ENCODE results near the gene KANSL1.

KANSL1 gene

DNA sequence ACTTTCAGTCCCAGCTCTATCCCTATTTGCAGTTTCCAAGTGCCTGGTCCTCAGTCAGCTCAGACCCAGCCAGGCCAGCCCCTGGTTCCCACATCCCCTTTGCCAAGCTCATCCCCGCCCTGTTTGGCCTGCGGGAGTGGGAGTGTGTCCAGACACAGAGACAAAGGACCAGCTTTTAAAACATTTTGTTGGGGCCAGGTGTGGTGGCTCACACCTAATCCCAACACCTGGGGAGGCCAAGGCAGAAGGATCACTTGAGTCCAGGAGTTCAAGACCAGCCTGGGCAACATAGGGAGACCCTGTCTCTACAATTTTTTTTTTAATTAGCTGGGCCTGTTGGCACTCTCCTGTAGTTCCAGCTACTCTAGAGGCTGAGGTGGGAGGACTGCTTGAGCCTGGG, 192.5 kb downstream of the KANSL1 start:
- DNase-seq (ENCODE audit: low read depth), result no peak

DNA sequence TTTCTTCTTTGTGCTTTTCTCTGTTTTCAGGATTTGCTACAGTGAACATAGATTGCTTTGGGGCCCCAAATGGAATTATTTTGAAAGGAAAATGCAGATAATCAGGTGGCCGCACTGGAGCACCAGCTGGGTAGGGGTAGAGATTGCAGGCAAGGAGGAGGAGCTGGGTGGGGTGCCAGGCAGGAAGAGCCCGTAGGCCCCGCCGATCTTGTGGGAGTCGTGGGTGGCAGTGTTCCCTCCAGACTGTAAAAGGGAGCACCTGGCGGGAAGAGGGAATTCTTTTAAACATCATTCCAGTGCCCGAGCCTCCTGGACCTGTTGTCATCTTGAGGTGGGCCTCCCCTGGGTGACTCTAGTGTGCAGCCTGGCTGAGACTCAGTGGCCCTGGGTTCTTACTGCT, 192.9 kb downstream of the KANSL1 start:
- no peak for DNase-seq (ENCODE audit: low read depth)

DNA sequence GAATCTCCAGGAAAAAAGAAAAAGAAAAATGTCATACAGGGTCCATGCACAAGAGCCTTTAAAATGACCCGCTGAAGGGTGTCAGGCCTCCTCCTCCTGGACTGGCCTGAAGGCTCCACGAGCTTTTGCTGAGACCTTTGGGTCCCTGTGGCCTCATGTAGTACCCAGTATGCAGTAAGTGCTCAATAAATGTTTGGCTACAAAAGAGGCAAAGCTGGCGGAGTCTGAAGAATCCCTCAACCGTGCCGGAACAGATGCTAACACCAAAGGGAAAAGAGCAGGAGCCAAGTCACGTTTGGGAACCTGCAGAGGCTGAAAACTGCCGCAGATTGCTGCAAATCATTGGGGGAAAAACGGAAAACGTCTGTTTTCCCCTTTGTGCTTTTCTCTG, 193.3 kb downstream of the KANSL1 start:
- no peak for DNase-seq (ENCODE audit: low read depth)

DNA sequence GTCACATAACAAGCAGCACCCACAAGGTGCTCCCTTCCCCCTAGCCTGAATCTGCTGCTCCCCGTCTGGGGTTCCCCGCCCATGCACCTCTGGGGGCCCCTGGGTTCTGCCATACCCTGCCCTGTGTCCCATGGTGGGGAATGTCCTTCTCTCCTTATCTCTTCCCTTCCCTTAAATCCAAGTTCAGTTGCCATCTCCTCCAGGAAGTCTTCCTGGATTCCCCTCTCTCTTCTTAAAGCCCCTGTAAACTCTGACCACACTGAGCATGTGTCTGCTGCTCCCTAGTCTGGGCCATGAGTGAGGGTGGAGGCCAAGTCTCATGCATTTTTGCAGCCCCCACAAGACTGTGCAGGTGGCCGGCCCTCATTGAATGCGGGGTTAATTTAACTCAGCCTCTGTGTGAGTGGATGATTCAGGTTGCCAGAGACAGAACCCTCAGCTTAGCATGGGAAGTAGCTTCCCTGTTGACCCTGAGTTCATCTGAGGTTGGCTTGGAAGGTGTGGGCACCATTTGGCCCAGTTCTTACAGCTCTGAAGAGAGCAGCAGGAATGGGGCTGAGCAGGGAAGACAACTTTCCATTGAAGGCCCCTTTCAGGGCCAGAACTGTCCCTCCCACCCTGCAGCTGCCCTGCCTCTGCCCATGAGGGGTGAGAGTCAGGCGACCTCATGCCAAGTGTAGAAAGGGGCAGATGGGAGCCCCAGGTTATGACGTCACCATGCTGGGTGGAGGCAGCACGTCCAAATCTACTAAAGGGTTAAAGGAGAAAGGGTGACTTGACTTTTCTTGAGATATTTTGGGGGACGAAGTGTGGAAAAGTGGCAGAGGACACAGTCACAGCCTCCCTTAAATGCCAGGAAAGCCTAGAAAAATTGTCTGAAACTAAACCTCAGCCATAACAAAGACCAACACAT, 194.0 kb downstream of the KANSL1 start, which contains the start of gene STH:
TSS of gene STH (plus strand) at position 264 of the 913 bp plus-strand sequence. CDS start at position 294, 30 bp downstream.
- no peak for DNase-seq (ENCODE audit: low read depth)

DNA sequence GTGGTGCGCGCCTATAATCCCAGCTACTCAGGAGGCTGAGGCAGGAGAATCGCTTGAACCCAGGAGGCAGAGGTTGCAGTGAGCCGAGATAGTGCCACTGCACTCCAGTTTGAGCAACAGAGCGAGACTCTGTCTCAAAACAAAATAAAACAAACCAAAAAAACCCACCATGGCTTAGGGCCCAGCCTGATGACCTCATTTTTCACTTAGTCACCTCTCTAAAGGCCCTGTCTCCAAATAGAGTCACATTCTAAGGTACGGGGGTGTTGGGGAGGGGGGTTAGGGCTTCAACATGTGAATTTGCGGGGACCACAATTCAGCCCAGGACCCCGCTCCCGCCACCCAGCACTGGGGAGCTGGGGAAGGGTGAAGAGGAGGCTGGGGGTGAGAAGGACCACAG, 195.6 kb downstream of the KANSL1 start:
- DNase-seq (ENCODE audit: low read depth), result peak; percentile 51

- DNase-seq (ENCODE audit: low read depth), result no peak
These were observed 196.1 kb downstream of the KANSL1 start for GRCh38 chr17:45997166-45997565.

DNA sequence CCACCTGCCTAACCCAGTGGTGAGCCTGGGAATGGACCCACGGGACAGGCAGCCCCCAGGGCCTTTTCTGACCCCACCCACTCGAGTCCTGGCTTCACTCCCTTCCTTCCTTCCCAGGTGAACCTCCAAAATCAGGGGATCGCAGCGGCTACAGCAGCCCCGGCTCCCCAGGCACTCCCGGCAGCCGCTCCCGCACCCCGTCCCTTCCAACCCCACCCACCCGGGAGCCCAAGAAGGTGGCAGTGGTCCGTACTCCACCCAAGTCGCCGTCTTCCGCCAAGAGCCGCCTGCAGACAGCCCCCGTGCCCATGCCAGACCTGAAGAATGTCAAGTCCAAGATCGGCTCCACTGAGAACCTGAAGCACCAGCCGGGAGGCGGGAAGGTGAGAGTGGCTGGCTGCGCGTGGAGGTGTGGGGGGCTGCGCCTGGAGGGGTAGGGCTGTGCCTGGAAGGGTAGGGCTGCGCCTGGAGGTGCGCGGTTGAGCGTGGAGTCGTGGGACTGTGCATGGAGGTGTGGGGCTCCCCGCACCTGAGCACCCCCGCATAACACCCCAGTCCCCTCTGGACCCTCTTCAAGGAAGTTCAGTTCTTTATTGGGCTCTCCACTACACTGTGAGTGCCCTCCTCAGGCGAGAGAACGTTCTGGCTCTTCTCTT, 196.8 kb downstream of the KANSL1 start:
- no peak for DNase-seq (ENCODE audit: low read depth)

- DNase-seq (ENCODE audit: low read depth), result no peak
These were observed 197.5 kb downstream of the KANSL1 start for GRCh38 chr17:45995627-45996270.

- DNase-seq (ENCODE audit: low read depth), result no peak
These were observed 198.2 kb downstream of the KANSL1 start for GRCh38 chr17:45994987-45995386.

DNA sequence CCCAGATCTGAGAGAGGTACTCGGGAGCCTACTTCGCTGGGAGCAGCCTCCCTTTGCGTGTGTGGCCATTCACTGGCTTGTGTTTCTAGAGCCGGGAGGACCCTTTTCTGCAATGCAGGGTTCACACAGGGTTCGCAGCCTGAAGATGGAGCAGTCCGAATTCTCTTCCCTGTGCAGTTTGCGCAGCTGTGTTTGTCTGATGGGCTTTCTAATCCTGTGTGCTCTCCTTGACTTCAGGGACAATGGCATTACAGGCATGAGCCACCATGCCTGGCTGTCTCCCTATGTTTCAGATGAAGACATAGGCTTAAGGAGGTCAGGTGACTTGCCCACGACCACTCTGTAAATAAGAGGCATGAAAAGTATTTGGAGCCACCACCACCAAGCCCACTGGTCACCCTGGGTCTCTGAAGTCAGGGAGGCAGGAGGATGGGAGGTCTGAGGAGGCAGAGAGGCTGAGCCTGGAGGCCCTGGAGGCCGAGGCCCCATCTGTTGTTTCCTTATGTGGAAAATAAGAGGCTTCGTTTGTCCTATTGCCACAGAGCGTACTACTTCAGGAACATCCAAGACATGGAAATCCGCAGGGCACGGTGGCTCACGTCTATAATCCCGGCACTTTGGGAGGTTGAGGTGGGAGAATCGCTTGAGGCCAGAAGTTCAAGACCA, 199.1 kb downstream of the KANSL1 start:
- no peak for DNase-seq (ENCODE audit: low read depth)

DNA sequence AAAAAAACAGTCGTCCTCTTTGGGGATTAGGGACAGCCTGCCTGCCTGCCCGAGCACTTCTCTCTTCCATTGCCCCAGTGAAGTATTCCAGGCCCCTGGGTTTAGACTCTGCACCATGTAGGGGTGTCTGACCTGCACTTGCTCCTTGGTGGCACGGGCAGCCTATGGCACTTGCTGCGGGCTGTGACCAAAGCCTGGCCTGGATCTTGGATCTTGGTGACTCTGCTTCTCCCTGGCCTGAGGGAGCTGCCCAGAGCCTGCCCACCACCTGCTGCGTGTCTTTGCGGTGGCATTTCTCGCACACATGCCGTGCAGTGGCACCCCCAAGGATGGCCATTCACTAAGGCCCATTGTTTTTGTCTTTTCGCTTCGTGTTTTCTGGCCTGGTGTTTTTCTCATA, 200.3 kb downstream of the KANSL1 start:
- DNase-seq (ENCODE audit: low read depth), result no peak

- DNase-seq (ENCODE audit: low read depth), result no peak
These were observed 201.1 kb downstream of the KANSL1 start for GRCh38 chr17:45992175-45992574.

DNA sequence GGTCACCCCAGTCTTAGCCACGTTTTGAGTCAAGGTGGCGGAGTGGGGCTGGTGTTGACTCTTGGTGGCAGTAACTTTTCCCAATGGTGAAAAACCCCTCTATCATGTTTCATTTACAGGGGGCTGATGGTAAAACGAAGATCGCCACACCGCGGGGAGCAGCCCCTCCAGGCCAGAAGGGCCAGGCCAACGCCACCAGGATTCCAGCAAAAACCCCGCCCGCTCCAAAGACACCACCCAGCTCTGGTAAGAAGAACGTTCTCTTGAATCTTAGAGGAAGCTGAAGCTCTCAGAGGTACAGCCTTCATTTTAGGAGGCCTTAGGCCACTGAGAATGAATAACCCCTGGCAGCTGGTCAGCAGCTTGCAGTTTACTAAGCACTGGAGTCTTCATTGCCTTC, 201.9 kb downstream of the KANSL1 start:
- DNase-seq (ENCODE audit: low read depth), result no peak

- DNase-seq (ENCODE audit: low read depth), result no peak
These were observed 202.3 kb downstream of the KANSL1 start for GRCh38 chr17:45990886-45991285.

DNA sequence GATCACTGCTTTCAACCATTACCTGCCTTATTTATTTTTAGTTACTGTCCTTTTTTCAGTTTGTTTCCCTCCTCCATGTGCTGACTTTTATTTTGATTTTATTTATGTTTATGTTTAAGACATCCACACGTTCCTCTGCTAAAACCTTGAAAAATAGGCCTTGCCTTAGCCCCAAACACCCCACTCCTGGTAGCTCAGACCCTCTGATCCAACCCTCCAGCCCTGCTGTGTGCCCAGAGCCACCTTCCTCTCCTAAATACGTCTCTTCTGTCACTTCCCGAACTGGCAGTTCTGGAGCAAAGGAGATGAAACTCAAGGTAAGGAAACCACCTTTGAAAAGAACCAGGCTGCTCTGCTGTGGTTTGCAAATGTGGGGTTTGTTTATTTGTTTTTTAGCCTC, 203.5 kb downstream of the KANSL1 start:
- DNase-seq (ENCODE audit: low read depth), result no peak

DNA sequence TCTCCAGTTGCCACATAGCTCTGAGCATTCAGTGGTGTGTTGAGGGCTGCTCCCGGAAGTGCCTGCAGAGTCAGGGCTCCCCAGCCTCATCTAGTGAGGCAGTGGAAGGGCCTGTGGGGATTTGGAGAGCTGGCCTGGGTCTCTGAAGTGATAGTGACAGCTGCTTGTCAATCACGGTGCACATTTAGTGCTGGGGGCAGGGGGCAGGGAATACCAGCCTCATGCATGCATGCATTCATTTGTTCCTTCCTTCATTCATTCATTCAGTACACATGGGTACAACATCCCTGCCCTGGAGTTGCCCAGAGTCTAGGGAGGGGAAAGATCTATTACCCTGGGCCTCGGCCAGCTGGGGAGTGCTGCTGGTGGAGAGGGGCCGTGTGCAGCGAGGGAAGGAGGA, 205.5 kb downstream of the KANSL1 start:
- no peak for DNase-seq (ENCODE audit: low read depth)

DNA sequence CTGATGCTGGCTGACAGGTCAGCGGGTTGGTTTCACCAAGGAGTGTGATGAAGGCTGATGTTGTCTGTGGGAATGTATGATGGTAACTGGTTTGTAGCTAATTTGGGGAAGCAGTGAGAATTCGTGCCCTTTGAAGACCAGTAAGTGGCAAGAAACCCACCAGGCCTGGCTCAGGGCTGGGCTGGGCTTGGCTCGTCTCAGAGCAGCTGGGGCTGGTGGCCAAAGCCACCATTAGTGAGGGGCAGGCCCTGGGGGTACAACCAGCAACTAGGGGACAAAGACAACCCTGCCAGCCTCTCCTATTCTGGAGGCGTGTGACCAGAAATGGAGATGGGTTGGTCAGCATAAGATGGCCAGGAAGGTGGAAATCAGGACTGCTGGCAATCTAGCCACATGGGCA, 207.2 kb downstream of the KANSL1 start:
- no peak for DNase-seq (ENCODE audit: low read depth)

DNA sequence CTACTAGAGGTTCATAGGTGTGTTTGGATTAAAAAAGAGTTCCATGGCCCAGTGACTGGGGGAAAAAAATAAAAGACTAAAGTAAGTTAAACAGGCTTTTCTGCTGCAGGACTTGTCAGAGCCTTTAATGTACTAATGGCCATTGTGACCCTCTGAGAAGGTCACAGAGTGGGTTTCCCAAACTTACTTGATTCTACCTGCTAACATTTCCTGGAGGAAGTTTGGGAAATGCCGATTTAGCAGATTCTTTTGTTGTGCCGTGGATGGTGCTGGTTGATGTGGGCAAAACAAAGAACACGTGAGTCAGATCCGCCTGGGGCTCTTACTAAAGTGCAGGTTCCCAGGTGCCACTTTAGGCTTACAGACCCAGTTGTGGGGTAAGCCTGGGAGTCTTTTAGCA, 207.8 kb downstream of the KANSL1 start:
- DNase-seq (ENCODE audit: low read depth), result no peak

DNA sequence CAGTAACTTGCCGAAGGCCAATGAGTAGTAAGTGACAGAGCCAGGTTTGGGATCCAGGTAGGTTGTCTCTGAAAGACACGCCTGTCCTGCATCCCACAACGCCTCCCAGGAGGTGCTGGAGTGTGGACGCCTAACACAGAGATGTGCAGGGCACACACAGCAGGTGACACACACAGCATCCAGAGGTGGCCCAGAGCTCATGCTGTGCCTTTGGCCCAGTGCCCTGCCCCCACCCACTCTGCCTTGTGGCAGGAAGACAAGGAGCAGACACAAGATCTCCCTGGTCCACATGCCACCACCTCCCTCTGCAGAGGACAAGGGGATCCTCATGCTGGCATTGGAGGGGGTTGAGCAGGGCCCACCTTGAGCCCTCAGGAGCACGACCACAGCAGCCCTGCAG, 208.9 kb downstream of the KANSL1 start:
- DNase-seq (ENCODE audit: low read depth), result no peak

GRCh38 chr17:45983614-45984310, 209.5 kb downstream of the KANSL1 start:
- DNase-seq (ENCODE audit: low read depth), result no peak

- no peak for DNase-seq (ENCODE audit: low read depth)
These were observed 210.2 kb downstream of the KANSL1 start for GRCh38 chr17:45982791-45983613.

All from iris pigment epithelial cell (primary cell).